NCI-H345 treated with DMSO at 0.1 percent for 48 hours (cell line): Measurements from ENCODE around the gene RAB11FIP4.
A peak's percentile ranks its signal among the peaks of the same experiment; 100 is the strongest.

ENCODE experiments used
- DNase-seq: peaks from one replicate; lab custom pipeline; 2025; ENCODE audit not compliant: unreplicated experiment; lab: John Stamatoyannopoulos, UW

The RAB11FIP4 gene

GRCh38 chr17:31453896-31454295, 62.4 kb downstream of the RAB11FIP4 start:
- DNase-seq: peak; percentile 46

DNA sequence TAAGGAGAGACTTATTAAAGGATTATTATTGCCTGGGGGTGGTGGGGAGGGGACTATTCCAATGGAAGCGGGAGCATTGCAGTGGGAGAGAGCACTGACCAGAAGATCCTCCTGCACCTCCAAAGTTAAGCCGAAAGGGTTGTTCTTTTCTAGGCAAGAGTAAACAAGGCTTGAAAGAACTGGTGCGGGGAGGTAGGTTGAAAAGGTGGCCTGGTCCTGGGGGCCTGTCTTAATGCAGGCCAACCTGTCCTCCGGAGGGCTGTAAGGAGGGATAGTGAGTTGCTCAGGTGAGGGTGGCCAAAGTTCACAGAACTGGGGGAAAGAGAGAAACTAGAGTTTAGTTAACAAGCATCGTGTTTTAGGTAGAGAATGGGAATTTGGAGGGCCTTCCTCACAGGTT, 65.3 kb downstream of the RAB11FIP4 start:
- no peak for DNase-seq

DNA sequence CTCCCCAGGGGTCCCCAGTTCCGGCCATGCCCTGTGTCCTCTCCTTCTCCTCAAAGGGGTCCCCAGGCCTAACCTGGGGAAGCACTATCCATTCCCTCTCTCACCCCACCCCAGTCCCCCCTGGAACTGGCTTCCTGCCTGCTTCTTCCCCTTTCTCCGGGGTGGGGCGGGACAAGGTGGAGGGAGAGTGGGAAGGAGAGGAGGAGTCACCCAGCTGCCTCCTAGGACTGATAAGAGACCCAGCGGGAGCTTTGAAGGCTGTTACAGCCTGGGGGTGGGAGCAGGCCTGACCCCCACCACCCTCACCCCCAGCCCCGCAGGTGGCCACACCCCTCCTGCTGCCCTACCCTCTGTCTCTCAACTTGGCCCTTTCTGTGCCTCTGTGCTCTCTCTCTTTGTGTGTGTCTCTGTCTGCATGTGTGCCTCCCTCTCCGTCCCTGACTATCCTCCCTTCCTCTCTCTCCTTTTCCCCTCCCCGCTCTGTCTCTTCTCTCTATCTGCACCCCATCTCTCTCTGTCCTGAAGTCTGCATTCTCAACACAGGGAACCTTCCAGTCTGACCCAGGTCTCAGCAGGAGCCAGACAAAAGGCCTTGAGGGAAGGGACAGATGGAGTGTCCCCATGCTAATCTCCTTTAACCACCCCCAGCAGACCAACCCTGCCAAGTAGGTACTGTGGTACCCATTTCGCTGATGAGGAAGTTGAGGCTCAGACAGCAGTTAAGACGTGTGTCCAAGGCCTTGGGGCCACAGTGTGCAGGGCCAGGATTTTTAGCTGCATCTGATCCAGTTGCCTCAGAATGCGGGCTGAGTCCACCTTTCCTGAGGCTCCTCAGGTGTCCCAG, 66.1 kb downstream of the RAB11FIP4 start:
- no peak for DNase-seq

- DNase-seq: no peak
These were observed 67.4 kb downstream of the RAB11FIP4 start for GRCh38 chr17:31458829-31459228.

GRCh38 chr17:31459716-31460115, 68.2 kb downstream of the RAB11FIP4 start:
- DNase-seq: no peak

DNA sequence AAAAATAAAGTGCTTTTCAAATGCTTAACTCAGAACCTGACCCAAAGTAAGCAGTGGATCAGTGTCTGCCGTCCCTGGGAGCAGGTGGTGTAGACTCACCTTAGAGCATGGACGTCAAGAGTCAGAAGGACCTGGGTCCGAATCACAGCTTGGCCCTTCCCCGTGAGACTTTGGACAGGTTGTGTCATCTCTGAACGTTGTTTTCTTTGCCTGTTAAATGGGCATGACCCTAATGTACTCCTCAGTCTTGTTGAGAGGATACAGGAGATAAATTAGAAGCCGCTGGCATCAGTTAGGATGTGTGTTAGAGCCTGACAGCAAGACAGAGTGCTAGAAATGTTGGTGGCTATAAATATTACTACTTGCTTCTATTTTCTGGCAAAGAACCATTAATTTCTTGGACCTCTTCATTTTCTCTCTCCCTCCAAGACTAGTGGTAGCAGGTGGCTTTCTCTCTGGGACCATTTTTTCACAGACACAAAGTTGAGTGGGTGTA, 68.8 kb downstream of the RAB11FIP4 start:
- DNase-seq: no peak

DNA sequence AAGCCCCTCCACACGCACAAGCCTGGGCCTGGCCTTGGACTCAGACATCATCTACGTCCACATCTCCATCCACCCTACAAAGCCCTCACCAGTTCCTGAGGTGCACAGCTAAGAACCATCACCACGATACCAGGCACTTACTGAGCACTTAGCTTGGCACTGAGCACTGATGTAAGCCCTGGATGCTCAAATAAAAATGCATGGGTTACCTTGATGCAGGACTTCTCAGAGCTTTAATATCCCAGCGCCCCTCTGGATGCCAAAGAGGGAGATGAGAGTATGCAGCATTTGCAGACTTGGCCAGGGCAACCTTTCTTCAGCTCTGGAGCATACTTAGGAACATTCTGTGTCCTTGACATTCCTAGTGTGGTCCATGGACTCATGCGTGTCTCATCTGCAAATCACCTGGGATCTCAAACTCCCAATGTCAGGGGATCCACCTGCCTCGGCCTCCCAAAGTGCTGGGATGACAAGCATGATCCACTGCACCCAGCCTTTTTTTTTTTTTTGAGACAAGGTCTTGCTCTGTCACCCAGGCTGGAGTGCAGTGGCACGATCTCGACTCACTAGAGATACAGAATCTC, 69.8 kb downstream of the RAB11FIP4 start:
- no peak for DNase-seq

- DNase-seq: no peak
These were observed 70.8 kb downstream of the RAB11FIP4 start for GRCh38 chr17:31462261-31462660.

DNA sequence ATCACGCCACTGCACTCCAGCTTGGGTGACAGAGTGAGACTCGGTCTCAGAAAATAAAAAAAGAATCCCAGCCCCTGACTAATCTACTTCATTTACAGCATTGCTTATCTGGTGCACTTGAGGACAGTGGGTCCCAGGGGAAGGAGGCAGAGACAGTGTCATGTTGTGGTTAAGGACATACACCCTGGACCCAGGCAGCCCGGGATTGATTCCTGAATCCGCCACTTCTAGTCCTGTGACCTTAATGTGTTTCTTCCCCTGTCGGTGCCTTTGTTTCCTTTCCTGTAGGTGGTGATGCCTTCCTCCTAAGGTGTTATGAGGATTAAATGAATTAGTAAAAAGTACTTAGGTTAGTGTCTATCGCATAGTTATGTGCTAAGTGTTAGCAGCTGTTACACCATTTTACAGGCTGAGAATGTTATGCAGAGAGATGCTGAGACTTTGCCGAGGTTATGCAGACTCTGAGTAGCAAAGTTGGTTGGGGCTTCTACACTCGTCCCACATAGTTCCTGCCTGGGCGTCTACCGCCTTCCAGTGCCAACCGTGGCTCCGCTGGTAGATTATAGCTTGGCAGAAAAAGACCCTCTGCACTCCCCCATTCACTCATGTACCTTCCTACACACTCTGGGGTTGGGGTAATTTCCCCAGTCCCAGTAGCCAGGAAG, 74.8 kb downstream of the RAB11FIP4 start:
- DNase-seq: no peak

DNA sequence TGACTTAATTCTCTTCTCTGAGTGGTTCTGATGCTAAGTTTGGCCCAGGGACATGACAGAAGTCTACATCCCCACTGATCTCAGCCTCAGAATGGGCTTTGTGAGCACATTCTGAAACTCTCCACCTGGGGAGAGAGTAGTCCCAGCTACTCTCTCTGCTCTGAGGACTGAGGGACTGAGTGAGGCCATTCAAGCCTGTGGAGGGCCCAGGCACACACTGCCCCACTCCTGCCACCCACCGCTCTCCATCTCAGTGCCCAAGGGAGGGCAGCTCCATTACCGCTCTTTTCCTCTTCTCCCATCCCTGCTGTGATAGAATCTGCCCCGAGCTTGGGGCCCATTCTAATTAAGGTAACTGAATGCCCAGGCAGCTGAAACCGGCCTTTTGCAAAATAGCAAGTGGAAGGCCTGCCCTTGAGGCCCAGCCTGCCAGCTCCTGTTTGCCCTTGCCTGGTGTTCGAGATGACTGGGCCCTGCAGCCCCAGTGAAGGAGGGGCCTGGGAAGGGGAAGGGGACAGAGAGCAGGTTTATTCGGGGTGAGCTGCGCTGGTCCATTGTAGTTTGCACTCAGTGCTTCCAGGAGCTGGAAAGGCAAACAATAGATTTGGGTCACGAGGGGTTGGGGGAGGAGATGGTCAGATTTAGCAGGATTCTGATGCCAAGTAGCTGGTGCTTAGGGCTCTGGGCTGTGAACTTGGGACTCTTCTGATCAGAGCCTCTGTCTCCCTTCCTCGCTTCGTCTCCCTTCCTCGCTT, 76.2 kb downstream of the RAB11FIP4 start:
- no peak for DNase-seq

DNA sequence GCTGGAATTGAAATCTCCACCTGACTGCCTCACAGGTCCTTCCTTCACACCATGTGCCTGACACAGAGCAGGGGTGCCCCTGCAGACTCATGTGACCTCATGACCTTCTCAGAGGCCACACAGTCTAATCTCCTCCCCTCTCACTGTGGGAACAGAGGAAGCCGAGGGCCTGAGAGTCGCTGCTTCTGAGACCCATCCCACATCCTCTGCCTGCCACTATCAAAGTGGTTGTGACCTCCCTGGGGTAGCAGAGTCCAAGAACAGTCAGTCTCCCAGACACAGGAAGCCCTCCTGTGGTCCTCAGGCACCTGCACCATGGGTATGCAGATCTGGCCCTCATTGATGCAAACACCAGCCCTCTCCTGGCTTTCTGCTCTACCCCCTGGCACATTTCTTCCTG, 78.5 kb downstream of the RAB11FIP4 start:
- no peak for DNase-seq

GRCh38 chr17:31470592-31470991, 79.1 kb downstream of the RAB11FIP4 start:
- no peak for DNase-seq

DNA sequence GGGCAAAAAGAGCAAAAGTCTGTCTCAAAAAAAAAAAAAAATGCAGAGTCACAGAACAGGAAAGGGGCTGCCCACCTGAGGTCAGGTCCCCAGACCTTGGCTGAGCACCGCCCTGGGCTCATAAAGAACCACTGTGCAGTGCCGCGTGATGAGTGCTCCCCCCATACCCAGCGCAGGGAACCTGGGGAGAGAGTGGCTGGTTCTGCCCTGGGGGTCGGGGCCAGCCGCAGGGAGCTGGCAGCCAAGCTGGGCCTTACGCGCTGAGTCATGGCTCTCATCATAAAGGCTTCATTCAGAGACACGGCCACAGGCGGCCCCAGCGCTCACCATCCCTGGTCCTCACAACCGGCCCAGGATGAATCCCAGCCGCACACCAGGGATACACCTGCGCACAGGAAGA, 80.7 kb downstream of the RAB11FIP4 start:
- DNase-seq: no peak

- DNase-seq: no peak
These were observed 84.1 kb downstream of the RAB11FIP4 start for GRCh38 chr17:31475378-31476162.

- no peak for DNase-seq
These were observed 85.3 kb downstream of the RAB11FIP4 start for GRCh38 chr17:31476525-31477416.

- no peak for DNase-seq
These were observed 86.1 kb downstream of the RAB11FIP4 start for GRCh38 chr17:31477417-31478055.

DNA sequence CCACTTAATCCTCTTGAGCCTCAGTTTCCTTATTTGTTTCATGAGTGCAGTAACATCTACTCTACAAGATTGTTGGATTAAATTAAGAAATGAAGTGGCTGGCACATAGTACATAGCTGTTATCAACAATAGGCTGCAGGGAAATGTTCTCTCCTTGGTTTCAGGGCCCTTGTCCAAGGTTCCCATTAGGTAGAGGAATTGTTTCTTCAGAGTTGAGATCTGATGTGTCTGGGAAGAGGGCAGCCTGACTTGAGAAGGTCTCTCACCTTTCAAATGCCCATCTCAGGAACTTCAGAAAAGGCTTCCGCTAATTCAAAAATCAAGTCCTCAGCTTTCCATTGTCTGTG, 87.6 kb downstream of the RAB11FIP4 start:
- no peak for DNase-seq

DNA sequence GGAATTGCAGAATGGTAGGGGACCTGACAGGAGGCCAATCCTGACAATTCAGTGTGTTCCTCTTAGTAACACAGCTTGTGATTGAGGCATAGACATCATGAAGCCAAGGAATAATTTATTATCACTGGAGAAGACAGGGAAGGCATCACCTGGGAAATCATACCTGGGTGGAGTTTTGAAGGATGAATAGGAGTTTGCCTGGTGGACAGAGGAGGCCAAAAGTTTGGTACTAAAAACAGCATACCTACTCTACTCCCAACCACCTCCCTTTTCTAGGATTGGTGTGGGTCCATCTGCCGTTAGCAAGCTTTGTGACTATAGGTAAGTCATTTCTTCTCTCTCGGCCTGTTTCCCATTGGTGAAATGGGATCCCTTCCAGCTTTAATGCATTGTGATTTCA, 88.0 kb downstream of the RAB11FIP4 start:
- no peak for DNase-seq

DNA sequence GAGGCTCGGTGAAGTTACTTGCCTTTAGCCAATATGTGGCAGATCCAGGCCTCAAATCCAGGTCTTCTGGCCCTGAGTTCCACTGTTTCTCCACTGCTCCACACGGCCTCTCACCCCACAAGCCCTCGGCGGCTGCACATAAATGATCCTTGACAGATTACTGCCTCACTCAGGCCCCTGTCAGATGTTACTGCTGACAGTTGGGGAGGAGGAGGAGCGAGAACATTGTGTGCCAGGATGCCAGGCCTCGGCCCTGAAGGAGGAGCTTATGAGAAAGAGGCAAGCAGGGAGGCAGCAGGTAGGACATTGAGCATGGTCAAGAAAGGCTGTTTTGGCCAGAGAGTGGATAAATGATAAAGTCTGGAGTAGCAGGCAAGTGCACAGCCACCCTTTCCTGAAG, 88.6 kb downstream of the RAB11FIP4 start:
- DNase-seq: no peak
